Neural progenitor cell (in vitro differentiated cells): ENCODE data around the gene CFAP206. TPM values are rescaled to one million over a fixed set of nuclear protein-coding genes. Genes with fewer than 3 reads are reported as not detected.

Experiments
- DNase-seq: peaks from one replicate; pipeline ENCODE4 v3.0.0-alpha.2; 2016; ENCODE audit warnings: low spot score
- H2AFZ ChIP-seq: fragments of 200-600 bp; sonication (generic); replicated peaks from 2 replicates; pipeline ENCODE4 v1.6.1; 2016; ENCODE audit warnings: antibody characterized with exemption
- H3F3A ChIP-seq: fragments of 200-600 bp; sonication (generic); 2 replicates; pipeline ENCODE4 v1.6.1; 2016; ENCODE audit warnings: antibody characterized with exemption, low read depth
- H3K27ac ChIP-seq: fragments of 200-600 bp; sonication (generic); 2 replicates; pipeline ENCODE4 v1.5.1; 2016; ENCODE audit warnings: mild to moderate bottlenecking
- H3K27me3 ChIP-seq: fragments of 200-600 bp; sonication (generic); 2 replicates; pipeline ENCODE4 v1.6.1; 2016; ENCODE audit warnings: mild to moderate bottlenecking, moderate library complexity
- H3K36me3 ChIP-seq: fragments of 200-600 bp; sonication (generic); 2 replicates; pipeline ENCODE4 v1.5.1; 2016
- H3K4me1 ChIP-seq: fragments of 200-600 bp; sonication (generic); 2 replicates; pipeline ENCODE4 v1.6.1; 2016; ENCODE audit warnings: mixed run types
- H3K4me2 ChIP-seq: fragments of 200-600 bp; sonication (generic); 2 replicates; pipeline ENCODE4 v1.6.1; 2016
- H3K4me3 ChIP-seq: fragments of 200-600 bp; sonication (generic); 2 replicates; pipeline ENCODE4 v1.5.1; 2016
- H3K79me2 ChIP-seq: fragments of 200-600 bp; sonication (generic); 2 replicates; pipeline ENCODE4 v1.6.1; 2016; ENCODE audit warnings: low read depth
- H3K9ac ChIP-seq: fragments of 200-600 bp; sonication (generic); 2 replicates; pipeline ENCODE4 v1.6.1; 2016
- H3K9me3 ChIP-seq: fragments of 200-600 bp; sonication (generic); 2 replicates; pipeline ENCODE4 v1.5.1; 2016; ENCODE audit warnings: low read depth
- H4K20me1 ChIP-seq: fragments of 200-600 bp; sonication (generic); 2 replicates; pipeline ENCODE4 v1.6.1; 2016; ENCODE audit warnings: low read depth
- H3K27ac Mint-ChIP-seq: 3 replicates; pipeline ENCODE4 v1.8.0; 2021; ENCODE audit warnings: mixed read lengths
- H3K27me3 Mint-ChIP-seq: 2 replicates; pipeline ENCODE4 v1.8.0; 2022; ENCODE audit warnings: low read depth, mild to moderate bottlenecking, inconsistent platforms, moderate library complexity, mixed read lengths; ENCODE audit not compliant: insufficient read depth
- H3K36me3 Mint-ChIP-seq: 3 replicates; pipeline ENCODE4 v1.8.0; 2021; ENCODE audit warnings: mixed read lengths
- H3K4me1 Mint-ChIP-seq: 3 replicates; pipeline ENCODE4 v1.8.0; 2021; ENCODE audit warnings: mixed read lengths
- H3K4me3 Mint-ChIP-seq: 3 replicates; pipeline ENCODE4 v1.8.0; 2021; ENCODE audit warnings: mild to moderate bottlenecking, moderate library complexity, mixed read lengths
- H3K9me3 Mint-ChIP-seq: 3 replicates; pipeline ENCODE4 v1.8.0; 2020; ENCODE audit warnings: mixed read lengths
- EZH2 ChIP-seq: fragments of 200-600 bp; sonication (generic); IDR thresholded peaks from 2 replicates; pipeline ENCODE4 v1.6.1; 2017; ENCODE audit warnings: antibody characterized with exemption, mild to moderate bottlenecking, moderate library complexity
- EZH2phosphoT487 ChIP-seq: fragments of 200-600 bp; sonication (generic); IDR thresholded peaks from 2 replicates; pipeline ENCODE4 v1.6.1; 2017; ENCODE audit warnings: antibody characterized with exemption
- total RNA-seq: library from RNA; depleted of rRNA; stranded (reverse); fragments of >200 nt; gene quantifications from 2 replicates; pipeline ENCODE4 v1.2.3, GENCODE V29; 2015; ENCODE audit warnings: low replicate concordance
- TF ChIP-seq, protein P1 (sequence below): fragments of 200-600 bp; sonication (generic); IDR thresholded peaks from 2 replicates; pipeline ENCODE4 v1.5.1; 2017; ENCODE audit warnings: antibody characterized with exemption, mild to moderate bottlenecking

Gene CFAP206
- total RNA-seq, 1 donor from 2014 or later = 0.52 TPM

DNA sequence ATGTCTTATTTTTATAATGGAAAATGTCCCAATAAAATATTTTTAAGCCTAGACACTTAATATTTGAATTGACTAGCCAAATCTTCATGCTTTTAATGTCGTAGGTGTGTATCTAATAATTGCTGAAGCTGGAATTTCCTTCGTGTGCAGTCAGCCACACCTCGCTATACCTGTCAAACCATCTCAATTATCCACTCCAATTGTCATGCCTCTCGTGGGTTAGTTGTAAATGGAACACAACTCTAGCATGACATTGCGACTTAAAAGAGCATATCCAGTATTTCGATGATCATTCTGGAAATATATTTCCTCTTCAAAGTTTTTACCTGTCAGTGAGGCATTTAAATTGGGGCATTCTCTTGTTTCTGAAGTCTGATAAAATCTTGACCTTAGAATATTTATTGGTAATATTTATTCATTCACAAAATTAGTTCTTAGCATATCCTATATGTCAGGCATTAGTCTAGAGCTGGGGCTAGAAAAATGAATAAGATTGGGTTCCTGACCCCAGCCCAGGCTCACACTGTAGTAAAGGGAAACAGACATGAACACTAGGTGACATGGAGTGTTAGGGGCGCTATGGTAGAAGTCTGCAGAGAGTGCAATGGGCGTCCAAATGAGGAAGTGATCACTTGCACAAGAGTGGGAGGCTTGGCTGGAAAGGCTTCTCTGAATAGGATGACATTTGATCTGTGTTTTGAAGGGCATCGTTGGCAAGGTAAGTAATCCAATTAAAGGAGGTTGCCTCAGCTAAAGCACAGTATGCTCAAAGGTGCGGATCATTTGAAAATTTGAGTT lies 11.0 kb upstream of the CFAP206 start:
- Histone ChIP-seq H3K27ac (no peak overlapping the region), H4K20me1 (no peaks in the 10 kb centered on the region), H3K9ac (no peak overlapping the region), H3K36me3 (no peaks in the 10 kb centered on the region), H3K79me2 (no peaks in the 10 kb centered on the region), H3K4me3 (no peak overlapping the region), H3K4me2 (no peak overlapping the region), H3K4me1 (no peaks in the 10 kb centered on the region), H3K27me3 (no peaks in the 10 kb centered on the region), H2AFZ (no peak overlapping the region), H3F3A (no peaks in the 10 kb centered on the region), H3K9me3 (no peaks in the 10 kb centered on the region)
- H3K27me3 Mint-ChIP-seq = no peaks in the 10 kb centered on the region
- peaks cover 3% of the 10 kb centered on the region for H3K4me1 Mint-ChIP-seq
- TF ChIP-seq EZH2phosphoT487 (no peak), EZH2 (no peak)
- TF ChIP-seq, protein P1, sequence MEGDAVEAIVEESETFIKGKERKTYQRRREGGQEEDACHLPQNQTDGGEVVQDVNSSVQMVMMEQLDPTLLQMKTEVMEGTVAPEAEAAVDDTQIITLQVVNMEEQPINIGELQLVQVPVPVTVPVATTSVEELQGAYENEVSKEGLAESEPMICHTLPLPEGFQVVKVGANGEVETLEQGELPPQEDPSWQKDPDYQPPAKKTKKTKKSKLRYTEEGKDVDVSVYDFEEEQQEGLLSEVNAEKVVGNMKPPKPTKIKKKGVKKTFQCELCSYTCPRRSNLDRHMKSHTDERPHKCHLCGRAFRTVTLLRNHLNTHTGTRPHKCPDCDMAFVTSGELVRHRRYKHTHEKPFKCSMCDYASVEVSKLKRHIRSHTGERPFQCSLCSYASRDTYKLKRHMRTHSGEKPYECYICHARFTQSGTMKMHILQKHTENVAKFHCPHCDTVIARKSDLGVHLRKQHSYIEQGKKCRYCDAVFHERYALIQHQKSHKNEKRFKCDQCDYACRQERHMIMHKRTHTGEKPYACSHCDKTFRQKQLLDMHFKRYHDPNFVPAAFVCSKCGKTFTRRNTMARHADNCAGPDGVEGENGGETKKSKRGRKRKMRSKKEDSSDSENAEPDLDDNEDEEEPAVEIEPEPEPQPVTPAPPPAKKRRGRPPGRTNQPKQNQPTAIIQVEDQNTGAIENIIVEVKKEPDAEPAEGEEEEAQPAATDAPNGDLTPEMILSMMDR = no peak
- no peak overlapping the region for H3K4me3 Mint-ChIP-seq
- no peak overlapping the region for H3K27ac Mint-ChIP-seq
- H3K36me3 Mint-ChIP-seq = no peaks in the 10 kb centered on the region
- DNase-seq = no peak
- H3K9me3 Mint-ChIP-seq = no peaks in the 10 kb centered on the region

DNA sequence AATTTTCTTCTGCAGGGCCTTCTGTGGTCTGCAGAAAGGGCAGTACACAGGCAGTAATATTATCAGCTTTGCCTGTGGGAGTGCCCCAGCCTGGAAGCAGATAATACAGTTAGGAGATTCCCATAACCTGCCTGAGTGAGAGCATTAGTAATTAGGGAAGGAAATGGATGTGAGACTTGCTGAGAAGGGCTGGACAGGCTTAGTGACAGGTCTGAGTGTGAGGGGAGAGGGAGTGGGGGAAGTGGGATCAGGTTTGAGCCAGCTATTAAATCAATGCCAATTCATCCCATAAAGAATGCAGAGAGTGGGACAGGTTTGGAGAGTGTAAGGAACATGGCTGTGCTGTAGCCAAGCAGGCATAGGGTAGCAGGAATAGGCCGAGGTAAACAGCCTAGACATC lies 10.1 kb upstream of the CFAP206 start:
- H4K20me1 ChIP-seq = no peaks in the 10 kb centered on the region
- H3F3A ChIP-seq = no peaks in the 10 kb centered on the region
- Mint-ChIP-seq H3K4me3 (no peak overlapping the region), H3K4me1 (peaks cover 3% of the 10 kb centered on the region), H3K27me3 (no peaks in the 10 kb centered on the region), H3K36me3 (no peaks in the 10 kb centered on the region), H3K27ac (no peak overlapping the region), H3K9me3 (no peaks in the 10 kb centered on the region)
- H3K27ac ChIP-seq = no peak overlapping the region
- DNase-seq = no peak
- H3K9ac ChIP-seq = no peak overlapping the region
- no peak overlapping the region for H2AFZ ChIP-seq
- no peak overlapping the region for H3K4me2 ChIP-seq
- H3K4me3 ChIP-seq = no peak overlapping the region
- TF ChIP-seq EZH2phosphoT487 (no peak), EZH2 (no peak)
- TF ChIP-seq, protein P1 = no peak
- H3K9me3 ChIP-seq = no peaks in the 10 kb centered on the region
- H3K27me3 ChIP-seq = no peaks in the 10 kb centered on the region
- no peaks in the 10 kb centered on the region for H3K79me2 ChIP-seq
- no peaks in the 10 kb centered on the region for H3K36me3 ChIP-seq
- H3K4me1 ChIP-seq = no peaks in the 10 kb centered on the region

DNA sequence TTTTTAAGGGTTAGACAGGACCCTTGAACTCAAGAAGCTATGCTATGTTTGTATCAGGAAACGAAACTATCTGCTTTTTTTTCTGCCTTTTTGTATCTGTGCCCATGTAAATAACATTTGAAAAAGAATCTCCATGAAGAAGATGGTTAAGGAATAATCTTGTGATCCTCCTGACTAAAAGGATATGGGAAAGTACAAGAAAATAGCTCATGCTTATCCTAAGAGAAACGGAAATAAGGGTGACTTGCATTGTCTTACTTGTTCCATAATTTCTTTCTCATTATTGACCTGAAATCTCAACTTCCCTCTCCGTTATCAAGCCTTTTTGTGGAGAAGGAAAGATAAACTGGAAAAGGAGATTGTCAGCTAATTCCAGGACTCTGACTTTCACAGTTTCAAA lies 5.9 kb upstream of the CFAP206 start:
- no peaks in the 10 kb centered on the region for H3K9me3 ChIP-seq
- Mint-ChIP-seq H3K9me3 (no peaks in the 10 kb centered on the region), H3K4me1 (peaks cover 3% of the 10 kb centered on the region), H3K4me3 (no peak overlapping the region), H3K27me3 (no peaks in the 10 kb centered on the region), H3K27ac (no peak overlapping the region), H3K36me3 (no peaks in the 10 kb centered on the region)
- H3K36me3 ChIP-seq = no peaks in the 10 kb centered on the region
- H3K27me3 ChIP-seq = no peaks in the 10 kb centered on the region
- H3K4me3 ChIP-seq = no peak overlapping the region
- H3K9ac ChIP-seq = no peak overlapping the region
- TF ChIP-seq EZH2phosphoT487 = no peak
- TF ChIP-seq EZH2 = no peak
- TF ChIP-seq, protein P1 = no peak
- H3K4me2 ChIP-seq = no peak overlapping the region
- no peaks in the 10 kb centered on the region for H3K4me1 ChIP-seq
- H4K20me1 ChIP-seq = no peaks in the 10 kb centered on the region
- H3F3A ChIP-seq = no peaks in the 10 kb centered on the region
- no peak overlapping the region for H3K27ac ChIP-seq
- no peak for DNase-seq
- H2AFZ ChIP-seq = no peak overlapping the region
- no peaks in the 10 kb centered on the region for H3K79me2 ChIP-seq
